ENCODE results near the gene ZNF354C. TPM values are rescaled to one million over a fixed set of nuclear protein-coding genes. Genes with fewer than 3 reads are reported as not detected.

The ZNF354C gene
- total RNA-seq, 2 experiments from 2014 or later, result 6.8 to 7.5 TPM

DNA sequence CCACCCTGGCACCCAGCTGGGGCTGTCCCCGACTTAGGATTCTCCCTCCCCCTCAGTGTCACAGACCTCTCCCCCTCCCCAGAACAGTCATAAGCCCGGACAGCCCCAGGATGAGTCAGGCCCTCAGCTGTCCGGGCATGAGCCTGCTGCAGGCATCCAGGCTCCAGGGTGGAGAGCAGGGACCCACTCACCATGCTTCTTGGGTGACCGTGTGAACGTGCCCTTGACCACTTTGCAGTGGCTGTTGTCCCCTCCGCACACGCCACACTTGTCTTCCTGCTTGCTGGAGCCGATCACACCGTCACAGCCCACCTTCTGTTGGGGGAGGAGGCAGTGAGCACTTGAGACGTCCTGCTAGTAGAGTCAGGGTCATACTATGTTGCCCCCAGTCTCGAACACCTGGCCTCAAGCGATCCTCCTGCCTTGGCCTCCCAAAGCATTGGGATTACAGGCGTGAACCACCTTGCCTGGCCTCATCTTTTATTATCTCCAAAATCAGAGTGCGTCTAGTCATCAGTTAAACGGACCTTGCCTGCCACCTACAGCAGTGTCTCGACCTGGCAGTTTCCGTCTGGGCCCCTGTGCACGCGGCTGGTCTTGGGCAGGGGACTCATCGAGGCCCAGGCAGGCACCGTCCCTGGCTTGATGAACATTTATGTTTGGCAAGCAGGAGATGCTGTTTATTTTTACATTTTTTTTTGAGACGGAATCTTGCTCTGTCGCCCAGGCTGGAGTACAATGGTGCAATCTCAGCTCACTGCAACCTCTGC lies 72.6 kb downstream of the ZNF354C start:
- Mint-ChIP-seq H3K36me3 (ENCODE audit: low read depth) (no peaks in the 10 kb centered on the region), H3K27ac (no peak overlapping the region)
- POLR2A ChIA-PET, result no interaction called here

More for the DNA sequence above, 72.6 kb downstream of the ZNF354C start:
- no peaks in the 10 kb centered on the region for H3K9me3 Mint-ChIP-seq (ENCODE audit: insufficient read depth)
- CTCF ChIA-PET, result no interaction called here
- DNase-seq, result no peak
- H3K27me3 Mint-ChIP-seq (ENCODE audit: low read depth), result no peaks in the 10 kb centered on the region
- ATAC-seq, result no peak
- no peaks in the 10 kb centered on the region for H3K4me1 Mint-ChIP-seq (ENCODE audit: low read depth)
- H3K4me3 Mint-ChIP-seq, result no peak overlapping the region

Other genes starting within 250 kb of the ZNF354C start
- gene ZNF354B, start 200.4 kb upstream of the ZNF354C start, total RNA-seq, result 10 to 100 TPM; 12.4 to 13.7 TPM
- gene ZFP2, start 164.5 kb upstream of the ZNF354C start, total RNA-seq, result under 1 TPM; 0.21 to 0.26 TPM
- gene ZNF454, start 119.2 kb upstream of the ZNF354C start, total RNA-seq, result not detected
- gene GRM6, start 65.1 kb upstream of the ZNF354C start, total RNA-seq, result not detected
- 1 to 10 TPM; 4.1 to 4.7 TPM for gene ZNF879, start 36.6 kb upstream of the ZNF354C start, total RNA-seq

Measured in activated CD8-positive, alpha-beta T cell treated with anti-CD3 and anti-CD28 coated beads, Interleukin-2, amount 10 ng/mL, durations not matched to agents 7 days and 5 days (primary cell).